ENCODE data around the gene NSUN6.
A peak's percentile ranks its signal among the peaks of the same experiment; 100 is the strongest.
"Not testable (repeated sequence)": the region's sequence is repeated elsewhere in the genome, so short reads cannot be mapped to it uniquely, and the experiment has no call there.

Gene NSUN6

GRCh38 chr10:18607503-18608378 is 43.6 kb downstream of the NSUN6 start:
- peak; percentile 84 for DNase-seq

GRCh38 chr10:18606051-18606695 is 45.2 kb downstream of the NSUN6 start:
- no peak for DNase-seq

GRCh38 chr10:18601321-18601720 is 50.1 kb downstream of the NSUN6 start:
- DNase-seq, result no peak

- DNase-seq, result no peak
These were observed 52.0 kb downstream of the NSUN6 start for GRCh38 chr10:18599392-18599791.

- DNase-seq, result peak; percentile 48
These were observed 56.7 kb downstream of the NSUN6 start for GRCh38 chr10:18594574-18595156.

- not testable (repeated sequence) for DNase-seq
These were observed 60.2 kb downstream of the NSUN6 start for GRCh38 chr10:18591141-18591540.

GRCh38 chr10:18586637-18587036 is 64.8 kb downstream of the NSUN6 start:
- DNase-seq, result not testable (repeated sequence)

GRCh38 chr10:18583575-18584270 is 67.7 kb downstream of the NSUN6 start:
- DNase-seq, result no peak

- DNase-seq, result no peak
These were observed 68.6 kb downstream of the NSUN6 start for GRCh38 chr10:18582803-18583202.

- DNase-seq, result no peak
These were observed 73.3 kb downstream of the NSUN6 start for GRCh38 chr10:18577823-18578685.

- no peak for DNase-seq
These were observed 74.8 kb downstream of the NSUN6 start for GRCh38 chr10:18576586-18576985.

- DNase-seq, result no peak
These were observed 78.3 kb downstream of the NSUN6 start for GRCh38 chr10:18572959-18573561.

- DNase-seq, result no peak
These were observed 79.6 kb downstream of the NSUN6 start for GRCh38 chr10:18571780-18572179.

GRCh38 chr10:18571076-18571475 is 80.3 kb downstream of the NSUN6 start:
- no peak for DNase-seq

- DNase-seq, result not testable (repeated sequence)
These were observed 81.0 kb downstream of the NSUN6 start for GRCh38 chr10:18570386-18570785.

- no peak for DNase-seq
These were observed 84.0 kb downstream of the NSUN6 start for GRCh38 chr10:18567343-18567856.

- DNase-seq, result no peak
These were observed 85.2 kb downstream of the NSUN6 start for GRCh38 chr10:18566177-18566576.

GRCh38 chr10:18565006-18565405 is 86.4 kb downstream of the NSUN6 start:
- DNase-seq, result no peak

- no peak for DNase-seq
These were observed 88.2 kb downstream of the NSUN6 start for GRCh38 chr10:18563003-18563726.

GRCh38 chr10:18561861-18562551 is 89.4 kb downstream of the NSUN6 start:
- no peak for DNase-seq

Data from NCI-H82 (cell line).